GM19099 (cell line): ENCODE data around the gene TES.

Source experiments
- POLR2A ChIP-seq: IDR thresholded peaks from 3 replicates; pipeline ENCODE4 v1.6.1; 2011; ENCODE audit warnings: low read depth; ENCODE audit not compliant: insufficient read length; ENCODE audit errors: extremely low read depth

TES gene

DNA sequence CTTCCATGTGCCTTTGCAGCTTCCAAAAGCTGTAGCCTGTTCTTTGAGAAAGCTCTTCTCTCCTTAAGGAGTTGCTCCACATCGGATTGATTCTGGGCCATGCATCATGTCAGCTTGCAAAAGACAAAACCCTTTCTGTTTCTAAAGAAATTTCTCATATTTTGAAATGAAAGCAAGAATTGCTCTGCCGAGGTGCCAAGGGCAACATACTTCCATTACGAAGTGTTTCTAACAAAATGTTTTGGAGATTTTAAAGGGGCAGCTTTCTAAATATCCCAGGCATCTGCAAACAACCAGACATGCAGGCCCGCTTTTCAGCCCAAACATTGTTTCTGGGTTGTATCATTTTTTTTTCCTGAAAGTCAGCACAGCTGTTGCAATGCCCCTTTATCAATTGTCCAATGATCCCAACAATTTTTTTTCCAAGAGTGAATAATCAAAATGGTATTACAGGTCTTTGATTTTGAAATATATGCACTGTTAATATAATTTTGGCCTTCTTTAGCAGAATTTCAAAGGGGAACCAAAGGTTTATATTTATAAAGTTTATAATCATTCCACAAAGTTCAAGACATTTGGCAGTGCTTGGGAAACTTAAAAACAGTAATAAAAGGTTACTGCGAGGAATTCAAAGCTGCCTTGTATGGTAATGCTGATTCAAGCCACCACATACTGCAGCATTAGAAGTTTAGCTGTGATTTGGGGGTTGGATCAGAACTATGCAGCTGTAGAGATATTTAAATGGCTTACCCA, 61.0 kb downstream of the TES start:
- TF ChIP-seq POLR2A = no peak

DNA sequence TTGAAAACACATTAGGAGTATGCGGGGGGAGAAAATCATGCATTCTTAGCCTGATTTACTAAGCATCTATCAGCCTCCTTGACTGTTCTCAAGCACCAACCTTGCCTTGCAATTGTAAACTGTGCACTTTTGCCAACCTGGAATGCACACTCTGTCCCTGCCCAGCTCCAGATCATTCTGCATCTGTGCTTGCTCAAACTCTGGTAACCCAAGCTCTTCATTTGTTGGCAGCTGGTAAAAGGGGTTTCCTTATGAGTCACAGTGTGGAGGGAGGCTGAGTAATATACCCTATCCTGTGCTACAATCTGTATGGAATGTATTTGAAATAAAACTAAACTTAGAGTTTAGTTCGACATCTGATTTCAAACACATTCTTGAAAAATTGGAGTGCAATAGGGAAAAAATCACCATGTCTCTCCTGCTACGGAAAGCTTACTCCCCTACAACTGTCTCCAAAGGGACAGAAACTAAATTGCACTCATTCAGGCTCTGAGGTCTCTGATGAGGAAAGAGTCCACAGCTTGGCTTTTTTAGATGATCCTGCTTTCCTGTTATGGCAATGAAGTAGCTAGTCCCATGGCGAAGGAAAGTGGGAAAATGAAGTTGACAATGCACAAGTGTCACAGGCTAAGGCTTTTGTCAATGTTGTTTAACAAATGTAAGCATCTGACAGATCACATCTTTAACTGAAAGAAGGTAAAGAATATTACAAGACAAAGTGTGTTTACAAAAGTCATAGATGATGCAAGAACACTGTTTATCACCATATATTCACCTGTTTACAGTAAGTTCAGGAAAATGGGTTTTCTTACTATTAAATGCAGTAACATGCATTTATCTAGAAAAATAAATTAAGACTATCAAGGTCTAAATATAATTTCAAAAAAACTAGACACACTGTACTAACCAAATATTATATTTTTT, 61.9 kb downstream of the TES start:
- TF ChIP-seq POLR2A = no peak

DNA sequence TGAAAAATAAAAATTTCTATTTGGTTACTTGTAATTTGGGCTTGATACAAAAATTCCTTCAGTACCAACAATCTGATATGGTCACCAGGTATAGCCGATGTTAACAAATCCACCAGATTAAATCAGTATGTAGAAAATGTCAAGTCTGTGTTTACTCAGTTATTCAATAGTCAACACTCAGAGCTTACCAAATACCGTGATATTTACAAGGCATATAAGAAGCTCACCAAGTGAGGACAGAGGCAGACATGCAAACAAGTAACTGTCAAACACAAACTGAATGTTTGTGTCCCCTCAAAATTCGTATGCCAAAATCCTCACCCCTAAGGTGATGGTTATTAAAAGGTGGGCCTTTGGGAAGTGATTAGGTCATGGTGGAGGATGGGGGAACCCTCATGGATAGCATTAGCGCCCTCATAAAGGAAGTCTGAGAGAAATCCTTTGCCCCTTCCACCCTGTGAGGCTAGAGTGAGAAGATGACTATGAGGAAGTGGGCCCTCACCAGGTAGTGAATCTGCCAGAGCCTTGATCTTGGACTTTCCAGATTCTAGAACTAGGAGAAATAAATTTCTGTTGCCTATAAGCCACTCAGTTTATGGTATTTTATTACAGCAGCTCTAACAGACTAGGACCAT, 63.1 kb downstream of the TES start:
- TF ChIP-seq POLR2A = no peak

- TF ChIP-seq POLR2A = no peak
Observed at GRCh38 chr7:116273918-116274301, 63.6 kb downstream of the TES start.

DNA sequence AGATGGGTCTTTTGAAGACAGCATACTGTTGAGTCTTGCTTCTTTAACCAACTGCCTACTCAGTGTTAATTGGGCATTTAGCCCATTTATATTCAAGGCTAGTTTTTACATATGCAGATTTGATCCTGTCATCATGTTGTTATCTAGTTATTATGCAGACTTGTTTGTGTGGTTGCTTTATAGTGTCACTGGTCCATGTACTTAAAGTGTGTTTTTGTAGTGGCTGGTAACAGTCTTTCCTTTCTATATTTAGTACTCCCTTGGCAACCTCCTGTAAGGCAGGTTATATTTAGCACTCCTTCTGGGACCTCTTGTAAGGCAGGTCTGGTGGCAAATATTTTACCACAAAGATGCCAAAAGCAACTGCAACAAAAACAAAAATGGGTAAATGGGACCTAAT, 66.7 kb downstream of the TES start:
- TF ChIP-seq POLR2A = no peak

- TF ChIP-seq POLR2A = no peak
Observed at GRCh38 chr7:116279217-116279616, 68.9 kb downstream of the TES start.

DNA sequence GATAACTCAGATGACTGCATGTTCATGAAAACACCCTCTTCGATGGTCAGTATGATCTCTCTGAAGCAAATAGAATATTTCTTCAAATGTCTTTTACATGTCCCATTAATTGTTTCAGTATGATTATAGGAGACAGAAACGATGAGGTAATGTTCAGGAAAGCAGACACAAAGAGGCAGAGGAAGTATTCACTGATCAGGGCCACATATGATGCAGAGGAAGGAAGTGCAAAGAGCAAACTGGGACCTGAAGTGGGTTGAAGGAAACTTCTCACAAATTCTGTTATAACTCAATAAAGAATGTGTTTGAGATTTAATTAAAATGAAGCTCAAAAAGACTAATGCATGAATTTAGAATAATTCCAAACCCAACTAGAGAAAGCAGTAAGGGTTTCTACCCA, 70.5 kb downstream of the TES start:
- TF ChIP-seq POLR2A = no peak

GRCh38 chr7:116283595-116284204, 73.4 kb downstream of the TES start:
- no peak for TF ChIP-seq POLR2A

- no peak for TF ChIP-seq POLR2A
Observed at GRCh38 chr7:116284390-116284789, 74.1 kb downstream of the TES start.

DNA sequence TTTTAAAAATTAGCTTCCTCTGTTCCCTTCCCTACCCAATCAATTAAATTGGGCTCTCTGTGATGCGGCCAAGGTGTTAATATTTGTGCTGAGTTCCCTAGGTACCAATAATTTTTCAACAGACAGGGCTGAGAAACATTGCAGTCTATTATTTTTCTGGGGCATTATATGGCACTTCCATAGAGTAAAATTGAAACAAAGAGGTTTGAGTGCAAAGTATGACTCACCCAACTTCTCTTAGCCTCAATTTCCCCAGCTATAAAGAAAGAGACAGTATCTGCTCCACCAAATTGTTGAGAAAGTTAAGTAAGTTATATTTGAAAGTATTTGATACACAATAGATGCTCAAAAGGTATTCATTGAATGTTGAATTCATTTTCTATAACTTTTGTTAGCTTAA, 74.9 kb downstream of the TES start:
- no peak for TF ChIP-seq POLR2A

DNA sequence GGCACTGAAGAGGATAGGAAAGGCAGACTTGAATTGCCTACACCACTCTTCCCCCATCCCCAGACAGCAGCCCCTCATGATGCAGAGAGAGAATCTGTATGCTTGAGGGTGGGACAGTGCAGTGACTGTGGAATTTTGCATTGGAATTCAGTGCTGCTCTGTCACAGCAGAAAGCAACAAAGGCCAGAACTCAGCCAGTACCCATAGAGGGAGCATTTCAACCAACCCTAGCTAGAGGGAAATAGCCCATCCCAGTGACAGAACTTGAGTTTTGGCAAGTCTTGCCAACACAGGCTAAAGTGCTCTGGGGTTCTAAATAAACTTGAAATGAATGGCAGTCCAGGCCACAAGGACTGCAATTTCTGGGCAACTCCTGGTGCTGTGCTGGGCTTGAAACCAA, 80.4 kb downstream of the TES start:
- no peak for TF ChIP-seq POLR2A

- TF ChIP-seq POLR2A = no peak
Observed at GRCh38 chr7:116291937-116292336, 81.6 kb downstream of the TES start.

- TF ChIP-seq POLR2A = no peak
Observed at GRCh38 chr7:116292381-116292780, 82.0 kb downstream of the TES start.

DNA sequence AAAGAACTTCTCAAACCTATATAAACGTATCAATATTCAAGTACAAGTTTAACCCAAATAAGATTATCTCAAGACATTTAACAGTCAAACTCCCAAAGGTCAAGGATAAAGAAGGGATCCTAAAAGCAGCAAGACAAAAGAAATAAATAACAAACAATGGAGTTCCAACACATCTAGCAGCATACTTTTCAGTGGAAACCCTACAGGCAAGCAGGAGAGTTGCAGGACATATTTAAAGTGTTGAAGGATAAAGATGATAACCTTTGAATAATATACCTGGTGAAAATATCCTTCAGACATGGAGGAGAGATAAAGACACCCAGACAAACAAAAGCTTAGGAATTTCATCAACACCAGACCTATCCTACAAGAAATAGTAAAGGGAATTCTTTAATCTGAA, 82.8 kb downstream of the TES start:
- no peak for TF ChIP-seq POLR2A

DNA sequence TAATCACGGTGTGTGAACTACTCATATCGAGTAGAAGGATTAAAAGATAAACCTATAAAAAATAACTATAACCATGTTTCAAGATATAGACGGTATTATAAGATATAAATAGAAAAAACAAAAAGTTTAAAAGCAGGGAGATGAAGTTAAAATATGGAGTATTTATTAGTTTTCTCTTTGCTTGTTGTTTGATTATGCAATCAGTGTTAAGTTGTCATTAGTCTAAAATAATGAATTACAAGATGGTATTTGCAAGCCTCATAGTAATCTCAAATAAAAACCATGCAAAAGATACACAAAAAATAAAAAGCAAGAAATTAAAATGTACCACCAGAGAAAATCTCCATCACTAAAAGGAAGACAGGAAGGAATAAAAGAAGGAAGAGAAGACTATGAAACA, 83.3 kb downstream of the TES start:
- no peak for TF ChIP-seq POLR2A

DNA sequence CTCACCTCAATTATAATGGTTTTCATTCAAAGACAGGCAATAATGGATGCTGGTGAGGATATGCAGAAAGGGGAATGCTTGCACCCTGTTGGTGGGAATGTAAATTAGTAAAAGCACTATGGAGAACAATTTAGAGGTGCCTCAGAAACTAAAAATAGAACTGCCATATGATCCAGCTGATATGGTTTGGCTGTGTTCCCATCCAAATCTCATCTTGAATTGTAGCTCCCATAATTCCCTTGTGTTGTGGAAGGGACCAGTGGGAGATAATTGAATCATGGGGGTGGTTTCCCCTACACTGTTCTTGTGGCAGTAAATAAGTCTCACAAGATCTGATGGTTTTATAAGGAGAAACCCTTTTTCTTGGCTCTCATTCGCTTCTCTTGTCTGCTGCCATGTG, 87.7 kb downstream of the TES start:
- TF ChIP-seq POLR2A = no peak

- TF ChIP-seq POLR2A = no peak
Observed at GRCh38 chr7:116298576-116298975, 88.2 kb downstream of the TES start.
